ENCODE measurements around the gene STAP2.

Gene STAP2

GRCh38 chr19:4326215-4326836 lies 12.3 kb downstream of the STAP2 start:
- no peak for FAIRE-seq

GRCh38 chr19:4324228-4324627 lies 14.4 kb downstream of the STAP2 start:
- FAIRE-seq = no peak

- no peak for FAIRE-seq
Measured at GRCh38 chr19:4323692-4324091, 14.9 kb downstream of the STAP2 start.

- FAIRE-seq = no peak
Measured at GRCh38 chr19:4322942-4323665, 15.5 kb downstream of the STAP2 start.

GRCh38 chr19:4320419-4320818 lies 18.2 kb downstream of the STAP2 start:
- no peak for FAIRE-seq

GRCh38 chr19:4319067-4319718 lies 19.4 kb downstream of the STAP2 start:
- FAIRE-seq = no peak

- FAIRE-seq = no peak
Measured at GRCh38 chr19:4318460-4318859, 20.2 kb downstream of the STAP2 start.

- no peak for FAIRE-seq
Measured at GRCh38 chr19:4316956-4317355, 21.7 kb downstream of the STAP2 start.

GRCh38 chr19:4313847-4314490 lies 24.7 kb downstream of the STAP2 start:
- no peak for FAIRE-seq

GRCh38 chr19:4310247-4311121 lies 28.1 kb downstream of the STAP2 start:
- no peak for FAIRE-seq

GRCh38 chr19:4305659-4306058 lies 33.0 kb downstream of the STAP2 start:
- FAIRE-seq = no peak

GRCh38 chr19:4305257-4305612 lies 33.4 kb downstream of the STAP2 start:
- no peak for FAIRE-seq

- FAIRE-seq = no peak
Measured at GRCh38 chr19:4304538-4305256, 33.9 kb downstream of the STAP2 start, which contains the start of gene FSD1. TSS of gene FSD1 (plus strand) at chr19:4304598. CDS start at chr19:4304747, 149 bp downstream.

- FAIRE-seq = no peak
Measured at GRCh38 chr19:4303819-4304537, 34.6 kb downstream of the STAP2 start.

- FAIRE-seq = no peak
Measured at GRCh38 chr19:4302243-4302640, 36.4 kb downstream of the STAP2 start, which contains the start of gene TMIGD2. TSS of gene TMIGD2 (minus strand) at chr19:4302389. CDS start at chr19:4302385, 4 bp downstream.

- no peak for FAIRE-seq
Measured at GRCh38 chr19:4301590-4302242, 36.9 kb downstream of the STAP2 start.

- FAIRE-seq = no peak
Measured at GRCh38 chr19:4300589-4300988, 38.0 kb downstream of the STAP2 start.

- FAIRE-seq = no peak
Measured at GRCh38 chr19:4298810-4299550, 39.6 kb downstream of the STAP2 start.

GRCh38 chr19:4297901-4298809 lies 40.5 kb downstream of the STAP2 start:
- FAIRE-seq = no peak
